HFF-Myc (cell line): Measurements from ENCODE around the gene CADM2.

Experiments used
- DNase-seq: peaks from one replicate; pipeline ENCODE4 v3.0.0-alpha.2; 2011; ENCODE audit warnings: low read depth; ENCODE audit errors: extremely low read depth
- H3K4me3 ChIP-seq: replicated peaks from 2 replicates; pipeline ENCODE4 v1.5.1; 2011; ENCODE audit warnings: low read depth, mild to moderate bottlenecking, control low read depth, low read length
- TF ChIP-seq, protein P1 (sequence below): IDR thresholded peaks from 2 replicates; pipeline ENCODE4 v1.5.1; 2012; ENCODE audit warnings: mild to moderate bottlenecking, low read depth, low read length, control low read depth; ENCODE audit errors: missing control alignments

CADM2 gene

GRCh38 chr3:85589145-85589544, 630.4 kb downstream of the CADM2 start:
- TF ChIP-seq, protein P1, sequence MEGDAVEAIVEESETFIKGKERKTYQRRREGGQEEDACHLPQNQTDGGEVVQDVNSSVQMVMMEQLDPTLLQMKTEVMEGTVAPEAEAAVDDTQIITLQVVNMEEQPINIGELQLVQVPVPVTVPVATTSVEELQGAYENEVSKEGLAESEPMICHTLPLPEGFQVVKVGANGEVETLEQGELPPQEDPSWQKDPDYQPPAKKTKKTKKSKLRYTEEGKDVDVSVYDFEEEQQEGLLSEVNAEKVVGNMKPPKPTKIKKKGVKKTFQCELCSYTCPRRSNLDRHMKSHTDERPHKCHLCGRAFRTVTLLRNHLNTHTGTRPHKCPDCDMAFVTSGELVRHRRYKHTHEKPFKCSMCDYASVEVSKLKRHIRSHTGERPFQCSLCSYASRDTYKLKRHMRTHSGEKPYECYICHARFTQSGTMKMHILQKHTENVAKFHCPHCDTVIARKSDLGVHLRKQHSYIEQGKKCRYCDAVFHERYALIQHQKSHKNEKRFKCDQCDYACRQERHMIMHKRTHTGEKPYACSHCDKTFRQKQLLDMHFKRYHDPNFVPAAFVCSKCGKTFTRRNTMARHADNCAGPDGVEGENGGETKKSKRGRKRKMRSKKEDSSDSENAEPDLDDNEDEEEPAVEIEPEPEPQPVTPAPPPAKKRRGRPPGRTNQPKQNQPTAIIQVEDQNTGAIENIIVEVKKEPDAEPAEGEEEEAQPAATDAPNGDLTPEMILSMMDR = no peak
- H3K4me3 ChIP-seq = no peak overlapping the region
- DNase-seq = peak; percentile 36

DNA sequence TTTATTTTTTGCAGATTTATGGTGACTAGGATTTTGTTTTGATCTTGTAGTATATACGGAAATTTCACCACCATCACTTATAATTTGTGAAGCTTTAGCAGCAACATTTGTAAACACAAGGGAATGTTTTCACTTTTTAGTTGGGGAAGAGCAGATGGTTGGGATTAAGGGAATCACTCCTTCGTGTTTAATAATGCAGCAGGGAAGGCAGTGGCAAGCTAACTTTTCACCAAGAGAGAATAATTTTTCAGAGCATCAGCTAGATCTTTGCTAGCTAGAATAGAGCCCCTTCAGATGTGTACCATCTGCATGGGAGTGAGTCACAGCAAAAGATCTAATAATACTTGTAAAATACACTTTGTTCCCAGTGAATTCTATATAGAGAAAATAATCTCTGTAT, 632.7 kb downstream of the CADM2 start:
- no peak overlapping the region for H3K4me3 ChIP-seq
- no peak for DNase-seq
- TF ChIP-seq, protein P1 = no peak

GRCh38 chr3:85592256-85592655, 633.5 kb downstream of the CADM2 start:
- no peak overlapping the region for H3K4me3 ChIP-seq
- no peak for DNase-seq
- TF ChIP-seq, protein P1 = no peak

DNA sequence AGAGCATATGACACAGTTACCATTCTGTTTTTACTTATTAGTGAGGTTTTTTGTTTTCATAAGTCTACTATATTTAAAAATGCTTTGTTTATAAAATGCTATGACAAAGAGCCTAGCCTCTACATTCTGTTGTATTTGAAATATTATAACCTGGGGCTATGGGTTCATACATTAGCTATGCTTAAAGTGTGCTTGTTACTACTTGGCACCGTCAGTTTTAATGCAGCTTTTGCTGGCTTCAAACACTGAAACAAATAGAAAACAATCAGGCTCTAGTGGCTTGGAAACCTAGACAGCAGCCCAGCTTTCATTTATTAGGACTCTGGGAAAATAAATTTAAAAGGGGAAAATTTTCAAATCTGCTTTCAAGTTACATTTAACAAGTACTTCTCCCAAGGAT, 635.9 kb downstream of the CADM2 start:
- TF ChIP-seq, protein P1 = no peak
- no peak for DNase-seq
- H3K4me3 ChIP-seq = no peak overlapping the region

DNA sequence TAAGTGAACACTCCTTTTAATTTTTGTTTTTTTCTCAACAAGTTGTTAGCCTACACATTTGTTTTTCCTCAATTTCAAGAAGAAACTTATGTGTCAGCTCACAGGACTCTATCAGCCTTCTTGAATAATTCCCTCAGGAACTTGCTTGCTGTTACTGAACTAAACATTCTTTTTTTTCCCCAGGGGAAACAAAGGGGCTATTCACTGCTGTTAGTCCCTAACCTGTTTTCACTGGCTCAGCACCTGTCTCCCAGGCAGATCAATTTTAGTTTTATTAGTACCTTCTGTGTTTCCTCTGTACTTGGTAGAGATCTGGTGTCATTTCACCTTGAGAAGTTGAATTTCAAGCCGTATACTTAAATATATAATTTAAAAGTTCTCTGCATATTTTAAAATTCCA, 644.6 kb downstream of the CADM2 start:
- no peak for DNase-seq
- H3K4me3 ChIP-seq = no peak overlapping the region
- TF ChIP-seq, protein P1 = no peak

- no peak overlapping the region for H3K4me3 ChIP-seq
- DNase-seq = no peak
- TF ChIP-seq, protein P1 = no peak
These were observed 645.9 kb downstream of the CADM2 start for GRCh38 chr3:85604641-85605040.

- TF ChIP-seq, protein P1 = no peak
- DNase-seq = no peak
- no peak overlapping the region for H3K4me3 ChIP-seq
These were observed 646.3 kb downstream of the CADM2 start for GRCh38 chr3:85605066-85605465.
